Measurements from ENCODE around the gene DDX25. TPM values are rescaled to one million over a fixed set of nuclear protein-coding genes. Genes with fewer than 3 reads are reported as not detected.

Gene DDX25
- total RNA-seq, 1 experiment from 2014 or later: not detected

- Histone ChIP-seq H2AFZ (ENCODE audit: low read length) (no peak overlapping the region), H3K9me3 (ENCODE audit: low read length) (no peaks in the 10 kb centered on the region), H3K27me3 (ENCODE audit: low read length) (no peaks in the 10 kb centered on the region), H3K36me3 (ENCODE audit: low read depth, low read length) (no peaks in the 10 kb centered on the region), H3K9ac (ENCODE audit: low read length) (no peak overlapping the region), H4K20me1 (ENCODE audit: low read length) (no peaks in the 10 kb centered on the region), H3K79me2 (ENCODE audit: low read length) (no peaks in the 10 kb centered on the region), H3K27ac (ENCODE audit: low read length) (no peak overlapping the region), H3K4me3 (ENCODE audit: low read length) (no peak overlapping the region), H3K4me2 (ENCODE audit: low read length) (no peak overlapping the region), H3F3A (ENCODE audit: low read length, unreplicated experiment) (no peaks in the 10 kb centered on the region), H3K9me2 (replicated peaks; ENCODE audit: low read length) (no peaks in the 10 kb centered on the region), H3K4me1 (ENCODE audit: insufficient read depth, low read length) (peaks cover 8% of the 10 kb centered on the region)
- no TSS peak for BruUV-seq (replicated peaks)
- DNase-seq (no peak), ATAC-seq (no peak)
- intact Hi-C loops (cut with micrococcal nuclease): no loop called here
- POLR2A ChIA-PET (ENCODE audit: unreplicated experiment): no interaction called here
- CTCF ChIA-PET: no interaction called here
- TF ChIP-seq EZH2 (IDR thresholded peaks at IDR 0.05; ENCODE audit: low read length, unreplicated experiment): no peak
- no peak for TF ChIP-seq CTCF (conservative IDR thresholded peaks at IDR 0.05; ENCODE audit: low read depth, low read length)
- no peak for TF ChIP-seq EZH2phosphoT487 (IDR thresholded peaks at IDR 0.05; ENCODE audit: borderline replicate concordance, low read length)
These were observed 43.3 kb downstream of the DDX25 start for GRCh38 chr11:125947419-125948277.

GRCh38 chr11:125948278-125949051, 44.2 kb downstream of the DDX25 start:
- no peaks in the 10 kb centered on the region for H3F3A ChIP-seq (ENCODE audit: low read length, unreplicated experiment)
- H3K9ac ChIP-seq (ENCODE audit: low read length): no peak overlapping the region
- H3K4me2 ChIP-seq (ENCODE audit: low read length): no peak overlapping the region
- H3K36me3 ChIP-seq (ENCODE audit: low read depth, low read length): no peaks in the 10 kb centered on the region
- peaks cover 16% of the 10 kb centered on the region for H3K4me1 ChIP-seq (ENCODE audit: insufficient read depth, low read length)
- no peaks in the 10 kb centered on the region for H4K20me1 ChIP-seq (ENCODE audit: low read length)
- ChIA-PET CTCF (no interaction called here), POLR2A (ENCODE audit: unreplicated experiment) (no interaction called here)
- H3K4me3 ChIP-seq (ENCODE audit: low read length): no peak overlapping the region
- H3K27me3 ChIP-seq (ENCODE audit: low read length): no peaks in the 10 kb centered on the region
- no peaks in the 10 kb centered on the region for H3K9me2 ChIP-seq (replicated peaks; ENCODE audit: low read length)
- H2AFZ ChIP-seq (ENCODE audit: low read length): no peak overlapping the region
- intact Hi-C loops (cut with micrococcal nuclease): no loop called here
- no peaks in the 10 kb centered on the region for H3K79me2 ChIP-seq (ENCODE audit: low read length)
- H3K27ac ChIP-seq (ENCODE audit: low read length): no peak overlapping the region
- H3K9me3 ChIP-seq (ENCODE audit: low read length): no peaks in the 10 kb centered on the region
- BruUV-seq (replicated peaks): no TSS peak
- DNase-seq: no peak
- TF ChIP-seq CTCF (conservative IDR thresholded peaks at IDR 0.05; ENCODE audit: low read depth, low read length) (no peak), EZH2phosphoT487 (IDR thresholded peaks at IDR 0.05; ENCODE audit: borderline replicate concordance, low read length) (no peak)
- no peak for ATAC-seq
